ENCODE data around the gene UBE2F.

DNA sequence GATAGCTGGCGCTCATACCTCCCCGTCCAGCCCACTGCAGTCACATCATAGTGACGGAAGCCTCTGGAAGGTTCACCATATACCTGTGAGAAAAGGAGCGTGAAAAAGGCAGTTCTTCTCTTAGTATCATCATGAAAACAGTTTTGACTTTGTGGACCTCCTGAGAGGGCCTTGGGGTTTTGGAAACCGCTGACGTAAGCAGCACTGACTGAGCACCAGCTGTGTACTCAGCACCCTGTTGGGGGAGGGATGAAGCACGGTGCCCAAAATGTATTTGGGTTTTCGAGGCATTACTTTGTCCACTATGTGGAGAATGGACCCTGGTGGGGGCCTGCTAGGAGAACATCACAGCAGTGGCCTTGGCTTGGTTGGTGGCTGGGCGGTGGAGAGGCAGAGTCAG is 99.4 kb downstream of the UBE2F start:
- TF ChIP-seq EZH2phosphoT487 (IDR thresholded peaks at IDR 0.05; ENCODE audit: low read depth), result no peak
- TF ChIP-seq, protein P1, sequence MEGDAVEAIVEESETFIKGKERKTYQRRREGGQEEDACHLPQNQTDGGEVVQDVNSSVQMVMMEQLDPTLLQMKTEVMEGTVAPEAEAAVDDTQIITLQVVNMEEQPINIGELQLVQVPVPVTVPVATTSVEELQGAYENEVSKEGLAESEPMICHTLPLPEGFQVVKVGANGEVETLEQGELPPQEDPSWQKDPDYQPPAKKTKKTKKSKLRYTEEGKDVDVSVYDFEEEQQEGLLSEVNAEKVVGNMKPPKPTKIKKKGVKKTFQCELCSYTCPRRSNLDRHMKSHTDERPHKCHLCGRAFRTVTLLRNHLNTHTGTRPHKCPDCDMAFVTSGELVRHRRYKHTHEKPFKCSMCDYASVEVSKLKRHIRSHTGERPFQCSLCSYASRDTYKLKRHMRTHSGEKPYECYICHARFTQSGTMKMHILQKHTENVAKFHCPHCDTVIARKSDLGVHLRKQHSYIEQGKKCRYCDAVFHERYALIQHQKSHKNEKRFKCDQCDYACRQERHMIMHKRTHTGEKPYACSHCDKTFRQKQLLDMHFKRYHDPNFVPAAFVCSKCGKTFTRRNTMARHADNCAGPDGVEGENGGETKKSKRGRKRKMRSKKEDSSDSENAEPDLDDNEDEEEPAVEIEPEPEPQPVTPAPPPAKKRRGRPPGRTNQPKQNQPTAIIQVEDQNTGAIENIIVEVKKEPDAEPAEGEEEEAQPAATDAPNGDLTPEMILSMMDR (IDR thresholded peaks at IDR 0.05; ENCODE audit: low read depth, low read length), result no peak
